Thymus (tissue), 11 donors: ENCODE measurements around the gene PPARGC1A. TPM values are rescaled to one million over a fixed set of nuclear protein-coding genes. Genes with fewer than 3 reads are reported as not detected.

Experiments used
- DNase-seq, 9 donors: peaks; one replicate each; pipeline ENCODE4 v3.0.0-alpha.2; 2013; ENCODE audit warnings: low spot score in 9 of 9, low read depth in 6 of 9, missing footprints in 1 of 9
- H3K27ac ChIP-seq, 2 donors: one replicate each; pipeline ENCODE4 v1.5.1; 2013; ENCODE audit warnings: control low read depth in 1 of 2, low read depth in 1 of 2, low read length in 1 of 2, mild to moderate bottlenecking in 1 of 2, moderate library complexity in 1 of 2
- H3K27me3 ChIP-seq, 2 donors: one replicate each; pipeline ENCODE4 v1.5.1; 2013; ENCODE audit warnings: low read length in 1 of 2; ENCODE audit not compliant: control insufficient read depth in 2 of 2, insufficient read depth in 1 of 2
- H3K36me3 ChIP-seq, 2 donors: one replicate each; pipeline ENCODE4 v1.5.1; 2013; ENCODE audit warnings: low read length in 1 of 2, mild to moderate bottlenecking in 1 of 2, moderate library complexity in 1 of 2; ENCODE audit not compliant: control insufficient read depth in 2 of 2, insufficient read depth in 2 of 2
- H3K4me1 ChIP-seq, 2 donors: one replicate each; pipeline ENCODE4 v1.5.1; 2013; ENCODE audit warnings: low read length in 2 of 2; ENCODE audit not compliant: control insufficient read depth in 2 of 2, insufficient read depth in 2 of 2
- H3K4me3 ChIP-seq, 2 donors: one replicate each; pipeline ENCODE4 v1.5.1; 2013; ENCODE audit warnings: low read length in 2 of 2, control low read depth in 1 of 2, mild to moderate bottlenecking in 1 of 2
- H3K9me3 ChIP-seq, 2 donors: one replicate each; pipeline ENCODE4 v1.5.1; 2013; ENCODE audit warnings: low read length in 1 of 2, mild to moderate bottlenecking in 1 of 2; ENCODE audit not compliant: control insufficient read depth in 2 of 2, insufficient read depth in 1 of 2
- WGBS: extraction: QIAGEN DNeasy Blood & Tissue Kit; methylation state at CpG from one replicate; pipeline ENCODE4 v1.1.7; 2013; 5-methylcytosine and 5-hydroxymethylcytosine counted together
- polyA plus RNA-seq: library from polyadenylated mRNA; stranded (reverse); fragments of 200-250 nt; gene quantifications from one replicate; pipeline ENCODE4 v1.2.3, GENCODE V29; 2013
- total RNA-seq: library from RNA; stranded (reverse); fragments of 120-200 nt; gene quantifications from one replicate; pipeline ENCODE4 v1.2.4, GENCODE V29; 2013
- donor health status: healthy.

The PPARGC1A gene
- total and polyA plus RNA-seq, 2 donors = 1.4 to 3.1 TPM

GRCh38 chr4:23814996-23815660 lies 74.7 kb downstream of the PPARGC1A start:
- H3K9me3 ChIP-seq = peaks cover 0 to 7% of the 10 kb centered on the region in 2 donors
- H3K27ac ChIP-seq = no peak overlapping the region
- H3K4me1 ChIP-seq = no peaks in the 10 kb centered on the region
- DNase-seq = no peak
- H3K36me3 ChIP-seq = no peaks in the 10 kb centered on the region
- WGBS = 86% methylated on average over 8 of the region's 8 CpGs
- H3K4me3 ChIP-seq = no peak overlapping the region
- no peaks in the 10 kb centered on the region for H3K27me3 ChIP-seq

- DNase-seq = no peak
- no peaks in the 10 kb centered on the region for H3K27me3 ChIP-seq
- WGBS = 98% methylated on average over 2 of the region's 2 CpGs
Measured at GRCh38 chr4:23814587-23814986, 75.3 kb downstream of the PPARGC1A start.

DNA sequence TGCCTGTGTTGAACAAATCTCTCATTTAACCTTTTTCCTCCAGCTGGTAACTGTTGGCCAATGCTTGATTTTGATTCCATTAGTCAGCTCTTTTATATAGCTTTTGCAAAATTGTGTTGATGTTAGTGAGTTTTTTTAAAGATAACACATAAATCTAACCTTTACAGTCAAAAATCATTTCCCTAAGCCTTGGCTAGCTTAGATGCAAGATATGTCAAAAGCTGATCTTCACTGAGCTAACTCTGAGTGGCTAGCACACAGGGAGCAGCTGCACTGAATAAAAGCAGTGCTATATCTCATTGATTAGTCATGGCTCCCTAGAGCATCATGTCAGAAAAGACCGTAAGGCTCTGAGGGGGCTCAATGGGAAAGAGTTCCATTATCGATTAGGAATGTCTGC lies 78.7 kb downstream of the PPARGC1A start:
- no peak overlapping the region for H3K4me3 ChIP-seq
- no peaks in the 10 kb centered on the region for H3K36me3 ChIP-seq
- H3K4me1 ChIP-seq = no peaks in the 10 kb centered on the region
- WGBS = 94% methylated on average over 2 of the region's 2 CpGs
- no peak overlapping the region for H3K27ac ChIP-seq
- H3K27me3 ChIP-seq = no peaks in the 10 kb centered on the region
- H3K9me3 ChIP-seq = peaks cover 0 to 7% of the 10 kb centered on the region in 2 donors
- DNase-seq = no peak

More at GRCh38 chr4:23814587-23814986, 75.3 kb downstream of the PPARGC1A start:
- Histone ChIP-seq H3K36me3 (no peaks in the 10 kb centered on the region), H3K4me1 (no peaks in the 10 kb centered on the region), H3K4me3 (no peak overlapping the region), H3K27ac (no peak overlapping the region), H3K9me3 (peaks cover 0 to 7% of the 10 kb centered on the region in 2 donors)

DNA sequence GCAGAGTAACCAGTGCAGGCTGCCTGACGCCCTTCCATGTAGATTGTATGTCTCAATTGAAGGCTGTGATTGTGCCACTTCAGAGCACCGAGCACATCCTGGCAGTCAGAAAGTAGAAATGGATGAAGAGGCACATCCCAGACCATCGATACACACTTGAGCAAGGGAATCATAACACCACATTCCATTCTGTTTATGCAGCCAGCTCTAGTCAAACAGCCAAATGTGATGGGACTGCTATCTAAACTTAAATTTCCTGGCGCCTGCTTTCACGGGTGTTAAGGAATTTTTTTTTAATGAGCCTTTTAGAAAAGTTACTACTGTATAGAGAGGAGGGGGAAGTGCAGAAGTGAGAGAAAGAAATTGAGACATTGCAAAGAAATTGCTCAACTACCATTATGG lies 84.4 kb downstream of the PPARGC1A start:
- Histone ChIP-seq H3K9me3 (no peaks in the 10 kb centered on the region), H3K4me1 (no peaks in the 10 kb centered on the region), H3K27ac (no peak overlapping the region), H3K27me3 (no peaks in the 10 kb centered on the region), H3K4me3 (no peak overlapping the region), H3K36me3 (no peaks in the 10 kb centered on the region)
- 93% methylated on average over 5 of the region's 5 CpGs for WGBS
- no peak for DNase-seq

GRCh38 chr4:23789762-23790161 lies 100.1 kb downstream of the PPARGC1A start:
- WGBS = 86% methylated on average over 5 of the region's 5 CpGs
- H3K36me3 ChIP-seq = no peaks in the 10 kb centered on the region
- no peaks in the 10 kb centered on the region for H3K9me3 ChIP-seq
- no peak overlapping the region for H3K4me3 ChIP-seq
- H3K4me1 ChIP-seq = no peaks in the 10 kb centered on the region
- H3K27me3 ChIP-seq = no peaks in the 10 kb centered on the region
- no peak overlapping the region for H3K27ac ChIP-seq
- DNase-seq = no peak

- Histone ChIP-seq H3K4me3 (no peak overlapping the region), H3K4me1 (no peaks in the 10 kb centered on the region), H3K27ac (no peak overlapping the region), H3K9me3 (no peaks in the 10 kb centered on the region), H3K27me3 (no peaks in the 10 kb centered on the region), H3K36me3 (no peaks in the 10 kb centered on the region)
- no peak for DNase-seq
- WGBS = 31% methylated on average over 5 of the region's 5 CpGs
Measured at GRCh38 chr4:23788460-23788859, 101.4 kb downstream of the PPARGC1A start.

DNA sequence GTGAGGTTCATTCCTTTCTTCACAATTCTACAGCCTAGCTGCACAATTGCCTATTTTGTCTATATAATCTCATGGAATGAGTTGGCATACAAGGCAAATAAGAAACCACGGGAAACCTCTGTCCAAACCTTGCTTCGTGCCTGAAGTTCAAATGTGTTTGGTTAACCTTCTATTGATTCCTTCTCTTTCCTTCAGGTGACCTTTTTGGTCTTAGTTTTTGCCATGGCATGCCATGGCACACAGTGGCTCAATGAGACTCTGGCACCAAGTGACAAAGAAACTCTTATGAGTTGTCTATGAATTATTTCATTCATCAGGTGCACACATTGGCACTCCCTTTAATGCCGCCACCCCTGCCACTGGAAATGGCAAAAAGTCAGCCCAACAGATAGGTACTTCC lies 101.8 kb downstream of the PPARGC1A start:
- no peak for DNase-seq
- Histone ChIP-seq H3K27me3 (no peaks in the 10 kb centered on the region), H3K4me1 (no peaks in the 10 kb centered on the region), H3K27ac (no peak overlapping the region), H3K36me3 (no peaks in the 10 kb centered on the region), H3K4me3 (no peak overlapping the region), H3K9me3 (no peaks in the 10 kb centered on the region)
- 96% methylated on average over 3 of the region's 3 CpGs for WGBS

DNA sequence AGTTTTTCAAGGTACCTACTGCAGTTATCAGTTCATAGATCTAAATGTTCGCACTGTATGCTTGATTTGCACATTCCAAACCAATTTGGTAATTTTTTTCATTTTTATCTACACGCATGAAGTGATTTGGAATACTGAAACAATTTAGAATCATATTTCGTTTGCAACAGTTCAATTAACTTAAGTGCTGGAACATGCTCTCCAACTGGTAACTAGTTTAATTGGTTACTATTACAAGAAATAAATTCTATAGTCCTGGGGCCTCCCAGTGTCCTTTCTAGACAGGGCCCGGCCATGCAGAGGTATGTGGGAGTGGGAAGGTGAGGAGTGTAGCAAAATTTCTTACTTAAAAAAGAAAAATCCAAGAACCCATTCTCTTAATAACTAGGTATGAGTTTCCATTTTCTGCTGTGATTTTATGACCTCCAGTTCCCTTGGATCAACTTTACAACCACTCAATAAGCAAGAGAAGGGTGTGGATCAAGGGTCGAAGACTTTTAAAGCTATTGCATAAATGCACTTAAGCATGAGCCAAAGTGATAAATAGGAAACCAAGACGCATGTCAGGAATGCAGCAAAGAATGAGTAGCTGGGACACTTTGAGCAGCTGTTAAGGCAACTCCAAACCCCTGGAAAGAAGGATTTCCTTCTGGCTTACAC lies 106.9 kb downstream of the PPARGC1A start:
- no peaks in the 10 kb centered on the region for H3K4me1 ChIP-seq
- H3K4me3 ChIP-seq = no peak overlapping the region
- H3K9me3 ChIP-seq = no peaks in the 10 kb centered on the region
- 73% methylated on average over 6 of the region's 6 CpGs for WGBS
- H3K27me3 ChIP-seq = no peaks in the 10 kb centered on the region
- no peaks in the 10 kb centered on the region for H3K36me3 ChIP-seq
- no peak overlapping the region for H3K27ac ChIP-seq
- DNase-seq = no peak

GRCh38 chr4:23779839-23780238 lies 110.0 kb downstream of the PPARGC1A start:
- Histone ChIP-seq H3K4me1 (no peaks in the 10 kb centered on the region), H3K4me3 (no peak overlapping the region), H3K9me3 (no peaks in the 10 kb centered on the region), H3K27ac (no peak overlapping the region), H3K36me3 (no peaks in the 10 kb centered on the region), H3K27me3 (no peaks in the 10 kb centered on the region)
- DNase-seq = no peak
- 88% methylated on average over 7 of the region's 7 CpGs for WGBS
